ENCODE data around the gene STK32B.

Gene STK32B

GRCh38 chr4:5198656-5199541 lies 147.6 kb downstream of the STK32B start:
- Histone ChIP-seq H3K9ac (ENCODE audit: low read depth, low read length) (no peak overlapping the region), H3K36me3 (ENCODE audit: insufficient read depth, low read length) (no peaks in the 10 kb centered on the region), H3K4me3 (ENCODE audit: low read length) (no peak overlapping the region), H3K9me3 (replicated peaks; ENCODE audit: low read length) (no peaks in the 10 kb centered on the region), H3K27me3 (ENCODE audit: control insufficient read depth, insufficient read depth, low read length) (no peaks in the 10 kb centered on the region), H3K4me2 (ENCODE audit: low read length) (no peak overlapping the region), H3K4me1 (ENCODE audit: control insufficient read depth, insufficient read depth, low read length) (peaks cover 2% of the 10 kb centered on the region)

DNA sequence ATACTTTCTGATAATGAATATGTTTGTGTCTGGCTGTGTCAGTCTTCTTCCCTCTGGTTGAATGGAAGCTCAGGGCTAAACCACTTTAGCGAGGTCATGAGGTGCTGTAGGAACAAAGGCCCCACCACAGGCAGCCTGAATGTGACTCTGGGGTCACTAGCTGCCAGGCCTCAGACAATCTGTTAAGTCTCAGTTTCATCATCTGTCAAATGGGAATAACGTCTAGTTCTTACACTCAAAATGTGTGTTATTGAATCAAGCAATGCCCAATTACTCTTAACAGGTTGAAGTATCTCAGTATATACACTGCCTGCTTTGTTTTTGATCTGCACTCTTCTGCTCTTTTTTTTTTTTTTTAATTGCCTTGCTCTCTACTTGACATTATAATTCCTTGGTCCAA lies 148.6 kb downstream of the STK32B start:
- Histone ChIP-seq H3K4me3 (ENCODE audit: low read length) (no peak overlapping the region), H3K36me3 (ENCODE audit: insufficient read depth, low read length) (no peaks in the 10 kb centered on the region), H3K4me1 (ENCODE audit: control insufficient read depth, insufficient read depth, low read length) (peaks cover 6% of the 10 kb centered on the region), H3K27me3 (ENCODE audit: control insufficient read depth, insufficient read depth, low read length) (no peaks in the 10 kb centered on the region), H3K4me2 (ENCODE audit: low read length) (no peak overlapping the region), H3K9me3 (replicated peaks; ENCODE audit: low read length) (no peaks in the 10 kb centered on the region), H3K9ac (ENCODE audit: low read depth, low read length) (no peak overlapping the region)

- Histone ChIP-seq H3K27me3 (ENCODE audit: control insufficient read depth, insufficient read depth, low read length) (no peaks in the 10 kb centered on the region), H3K4me3 (ENCODE audit: low read length) (no peak overlapping the region), H3K9me3 (replicated peaks; ENCODE audit: low read length) (no peaks in the 10 kb centered on the region), H3K4me1 (ENCODE audit: control insufficient read depth, insufficient read depth, low read length) (peaks cover 10% of the 10 kb centered on the region), H3K4me2 (ENCODE audit: low read length) (no peak overlapping the region), H3K36me3 (ENCODE audit: insufficient read depth, low read length) (no peaks in the 10 kb centered on the region), H3K9ac (ENCODE audit: low read depth, low read length) (no peak overlapping the region)
These were observed 149.2 kb downstream of the STK32B start for GRCh38 chr4:5200513-5200912.

DNA sequence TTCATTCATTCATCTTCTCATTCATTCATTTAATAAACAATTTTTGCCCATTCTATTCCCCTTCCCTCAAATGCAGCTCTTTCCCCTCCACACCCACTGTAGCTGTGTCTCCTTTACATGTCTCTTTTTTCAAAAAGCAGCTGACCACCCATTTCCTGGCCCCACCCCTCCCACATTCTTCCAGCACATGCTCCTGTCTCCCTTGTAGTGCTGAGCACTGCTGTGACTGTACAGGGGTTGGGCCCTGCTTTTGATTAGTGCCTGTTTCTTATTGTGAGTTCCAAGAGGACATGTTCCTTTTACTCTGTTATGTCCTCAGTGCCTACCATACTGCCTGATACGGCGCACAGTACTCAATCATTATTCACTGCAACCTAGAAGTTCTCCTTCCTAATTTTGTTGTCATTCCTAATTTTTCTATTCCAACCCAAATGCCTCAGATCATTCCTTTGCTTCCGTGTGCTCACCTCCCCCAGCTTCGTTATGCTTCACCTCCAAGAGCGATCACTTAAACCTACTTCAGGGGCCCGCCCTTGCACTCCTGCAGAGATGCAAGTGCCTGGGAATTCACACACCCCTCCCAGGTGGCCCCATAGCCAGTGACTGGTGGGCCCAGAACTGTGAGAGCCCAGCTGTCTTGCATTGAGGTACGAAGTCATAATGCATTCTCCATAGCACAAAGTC lies 152.2 kb downstream of the STK32B start:
- Histone ChIP-seq H3K9ac (ENCODE audit: low read depth, low read length) (no peak overlapping the region), H3K36me3 (ENCODE audit: insufficient read depth, low read length) (no peaks in the 10 kb centered on the region), H3K9me3 (replicated peaks; ENCODE audit: low read length) (no peaks in the 10 kb centered on the region)

GRCh38 chr4:5203993-5204310 lies 152.7 kb downstream of the STK32B start:
- Histone ChIP-seq H3K27me3 (ENCODE audit: control insufficient read depth, insufficient read depth, low read length) (no peaks in the 10 kb centered on the region), H3K4me1 (ENCODE audit: control insufficient read depth, insufficient read depth, low read length) (peaks cover 24% of the 10 kb centered on the region), H3K9ac (ENCODE audit: low read depth, low read length) (no peak overlapping the region), H3K4me2 (ENCODE audit: low read length) (no peak overlapping the region), H3K36me3 (ENCODE audit: insufficient read depth, low read length) (no peaks in the 10 kb centered on the region), H3K9me3 (replicated peaks; ENCODE audit: low read length) (no peaks in the 10 kb centered on the region), H3K4me3 (ENCODE audit: low read length) (no peak overlapping the region)

More for the DNA sequence above, 152.2 kb downstream of the STK32B start:
- Histone ChIP-seq H3K4me2 (ENCODE audit: low read length) (no peak overlapping the region), H3K4me3 (ENCODE audit: low read length) (no peak overlapping the region), H3K27me3 (ENCODE audit: control insufficient read depth, insufficient read depth, low read length) (no peaks in the 10 kb centered on the region), H3K4me1 (ENCODE audit: control insufficient read depth, insufficient read depth, low read length) (peaks cover 24% of the 10 kb centered on the region)

- H3K4me2 ChIP-seq (ENCODE audit: low read length) = no peak overlapping the region
- H3K9me3 ChIP-seq (replicated peaks; ENCODE audit: low read length) = no peaks in the 10 kb centered on the region
These were observed 153.5 kb downstream of the STK32B start for GRCh38 chr4:5204781-5205180.

DNA sequence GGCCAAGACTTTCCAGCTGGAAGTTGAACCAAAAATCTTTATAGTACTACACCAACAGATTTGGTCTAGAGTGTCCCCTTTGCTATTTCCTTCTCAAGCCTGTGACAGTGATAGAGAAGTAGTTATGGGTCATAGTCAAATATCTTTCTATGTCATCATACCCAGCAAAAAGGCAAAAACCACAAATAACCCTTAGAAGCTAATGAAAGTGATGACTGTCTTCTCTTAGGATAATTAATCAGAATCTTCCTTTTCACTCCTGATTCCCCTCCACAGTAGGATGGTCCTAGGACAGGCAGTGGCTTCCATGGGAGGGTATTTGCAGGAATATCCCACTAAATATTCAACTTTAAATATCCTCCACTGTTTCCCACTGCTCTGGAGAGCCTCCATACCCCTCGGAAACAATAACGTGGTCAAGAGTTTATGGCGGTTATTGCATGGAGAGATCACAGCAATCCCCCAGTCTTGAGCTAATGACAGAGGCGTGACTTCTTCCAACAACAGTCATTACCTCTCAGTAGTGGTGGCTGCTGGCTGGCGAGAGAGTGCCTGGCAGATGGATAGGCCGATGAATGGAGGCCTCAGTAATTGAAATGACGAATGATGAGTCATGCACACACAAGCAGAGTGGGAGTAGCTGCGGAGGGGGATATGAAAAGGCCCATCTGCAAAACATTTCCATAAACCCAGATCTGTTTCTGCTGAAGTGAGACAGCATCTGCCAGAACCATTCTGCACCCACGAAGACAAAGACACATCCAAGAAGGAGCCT lies 154.9 kb downstream of the STK32B start:
- Histone ChIP-seq H3K4me1 (ENCODE audit: control insufficient read depth, insufficient read depth, low read length) (peaks cover 24% of the 10 kb centered on the region), H3K36me3 (ENCODE audit: insufficient read depth, low read length) (no peaks in the 10 kb centered on the region), H3K9me3 (replicated peaks; ENCODE audit: low read length) (no peaks in the 10 kb centered on the region), H3K4me3 (ENCODE audit: low read length) (no peak overlapping the region), H3K9ac (ENCODE audit: low read depth, low read length) (no peak overlapping the region), H3K4me2 (ENCODE audit: low read length) (peak overlapping the region; percentile 36), H3K27me3 (ENCODE audit: control insufficient read depth, insufficient read depth, low read length) (no peaks in the 10 kb centered on the region)

More at GRCh38 chr4:5204781-5205180, 153.5 kb downstream of the STK32B start:
- Histone ChIP-seq H3K27me3 (ENCODE audit: control insufficient read depth, insufficient read depth, low read length) (no peaks in the 10 kb centered on the region), H3K4me1 (ENCODE audit: control insufficient read depth, insufficient read depth, low read length) (peaks cover 24% of the 10 kb centered on the region), H3K9ac (ENCODE audit: low read depth, low read length) (no peak overlapping the region), H3K36me3 (ENCODE audit: insufficient read depth, low read length) (no peaks in the 10 kb centered on the region), H3K4me3 (ENCODE audit: low read length) (no peak overlapping the region)

DNA sequence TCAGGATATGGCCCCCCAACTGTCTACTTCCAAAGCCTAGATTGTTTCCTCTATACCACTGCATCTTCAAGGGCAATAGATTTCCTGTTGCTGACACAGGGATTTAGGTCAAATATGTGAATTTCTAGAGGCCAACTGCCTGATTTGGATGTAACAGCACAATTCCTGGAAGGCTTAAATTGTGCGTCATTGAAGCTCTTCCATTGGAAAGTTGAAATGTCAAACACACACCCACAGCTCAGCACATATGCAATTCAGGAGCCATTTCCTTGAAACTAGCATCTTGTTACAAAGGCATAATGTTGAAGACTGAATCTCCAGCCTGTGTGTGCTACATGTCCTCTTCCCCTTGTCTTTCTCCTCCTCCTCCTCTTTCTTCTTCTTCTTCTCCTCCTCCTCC lies 158.6 kb downstream of the STK32B start:
- Histone ChIP-seq H3K4me2 (ENCODE audit: low read length) (no peak overlapping the region), H3K4me1 (ENCODE audit: control insufficient read depth, insufficient read depth, low read length) (peaks cover 19% of the 10 kb centered on the region), H3K9ac (ENCODE audit: low read depth, low read length) (no peak overlapping the region), H3K36me3 (ENCODE audit: insufficient read depth, low read length) (no peaks in the 10 kb centered on the region), H3K9me3 (replicated peaks; ENCODE audit: low read length) (no peaks in the 10 kb centered on the region), H3K4me3 (ENCODE audit: low read length) (no peak overlapping the region), H3K27me3 (ENCODE audit: control insufficient read depth, insufficient read depth, low read length) (no peaks in the 10 kb centered on the region)

- Histone ChIP-seq H3K36me3 (ENCODE audit: insufficient read depth, low read length) (no peaks in the 10 kb centered on the region), H3K9me3 (replicated peaks; ENCODE audit: low read length) (no peaks in the 10 kb centered on the region), H3K4me3 (ENCODE audit: low read length) (no peak overlapping the region), H3K4me2 (ENCODE audit: low read length) (no peak overlapping the region), H3K9ac (ENCODE audit: low read depth, low read length) (no peak overlapping the region), H3K4me1 (ENCODE audit: control insufficient read depth, insufficient read depth, low read length) (peaks cover 6% of the 10 kb centered on the region), H3K27me3 (ENCODE audit: control insufficient read depth, insufficient read depth, low read length) (no peaks in the 10 kb centered on the region)
These were observed 160.1 kb downstream of the STK32B start for GRCh38 chr4:5211282-5211839.

- H3K27me3 ChIP-seq (ENCODE audit: control insufficient read depth, insufficient read depth, low read length) = no peaks in the 10 kb centered on the region
- H3K36me3 ChIP-seq (ENCODE audit: insufficient read depth, low read length) = no peaks in the 10 kb centered on the region
- H3K4me3 ChIP-seq (ENCODE audit: low read length) = no peak overlapping the region
- no peaks in the 10 kb centered on the region for H3K4me1 ChIP-seq (ENCODE audit: control insufficient read depth, insufficient read depth, low read length)
- H3K9ac ChIP-seq (ENCODE audit: low read depth, low read length) = no peak overlapping the region
- H3K9me3 ChIP-seq (replicated peaks; ENCODE audit: low read length) = no peaks in the 10 kb centered on the region
- no peak overlapping the region for H3K4me2 ChIP-seq (ENCODE audit: low read length)
These were observed 161.2 kb downstream of the STK32B start for GRCh38 chr4:5212255-5213013.
